Stomach (tissue), 4 donors: ENCODE results near the gene GIMAP8.

Experiments
- EP300 ChIP-seq: sonication (generic); formaldehyde crosslinking; IDR thresholded peaks from one replicate; pipeline ENCODE4 v1.6.1; 2017; ENCODE audit warnings: antibody characterized with exemption
- POLR2A ChIP-seq, 4 donors: fragments of 450-650 bp; IDR thresholded peaks; one replicate each; pipeline ENCODE4 v1.6.1; 2016; ENCODE audit warnings: antibody characterized with exemption in 4 of 4, control low read depth in 2 of 4, mild to moderate bottlenecking in 1 of 4, moderate library complexity in 1 of 4
- TF ChIP-seq, protein P1 (sequence below), 7 experiments: fragments of 450-650 bp in 4 of 7; fragments of 200-600 bp in 3 of 7; sonication (generic) in 3 of 7; IDR thresholded peaks; one replicate each; pipeline ENCODE4 v1.5.1; 2016 to 2019; ENCODE audit warnings: antibody characterized with exemption in 7 of 7, control low read depth in 2 of 7, mild to moderate bottlenecking in 1 of 7

- TF ChIP-seq, protein P1, sequence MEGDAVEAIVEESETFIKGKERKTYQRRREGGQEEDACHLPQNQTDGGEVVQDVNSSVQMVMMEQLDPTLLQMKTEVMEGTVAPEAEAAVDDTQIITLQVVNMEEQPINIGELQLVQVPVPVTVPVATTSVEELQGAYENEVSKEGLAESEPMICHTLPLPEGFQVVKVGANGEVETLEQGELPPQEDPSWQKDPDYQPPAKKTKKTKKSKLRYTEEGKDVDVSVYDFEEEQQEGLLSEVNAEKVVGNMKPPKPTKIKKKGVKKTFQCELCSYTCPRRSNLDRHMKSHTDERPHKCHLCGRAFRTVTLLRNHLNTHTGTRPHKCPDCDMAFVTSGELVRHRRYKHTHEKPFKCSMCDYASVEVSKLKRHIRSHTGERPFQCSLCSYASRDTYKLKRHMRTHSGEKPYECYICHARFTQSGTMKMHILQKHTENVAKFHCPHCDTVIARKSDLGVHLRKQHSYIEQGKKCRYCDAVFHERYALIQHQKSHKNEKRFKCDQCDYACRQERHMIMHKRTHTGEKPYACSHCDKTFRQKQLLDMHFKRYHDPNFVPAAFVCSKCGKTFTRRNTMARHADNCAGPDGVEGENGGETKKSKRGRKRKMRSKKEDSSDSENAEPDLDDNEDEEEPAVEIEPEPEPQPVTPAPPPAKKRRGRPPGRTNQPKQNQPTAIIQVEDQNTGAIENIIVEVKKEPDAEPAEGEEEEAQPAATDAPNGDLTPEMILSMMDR (IDR thresholded peaks at IDR 0.05) = no peak
- TF ChIP-seq POLR2A (IDR thresholded peaks at IDR 0.05) (no peak), EP300 (no peak)
These were observed 2.8 kb downstream of the GIMAP8 start for GRCh38 chr7:150453181-150453580.
